Measurements from ENCODE around the gene SLC2A4.
A peak's percentile ranks its signal among the peaks of the same experiment; 100 is the strongest.

- TF ChIP-seq POLR2AphosphoS5 (IDR thresholded peaks at IDR 0.05; ENCODE audit: insufficient read depth in 1 of 2, low read depth in 1 of 2) (peak; percentile 92 to 99), CTCF (IDR thresholded peaks at IDR 0.05) (no peak), POLR2A (IDR thresholded peaks at IDR 0.05) (no peak)
These were observed 38.6 kb upstream of the SLC2A4 start for GRCh38 chr17:7242717-7243452.
